NCI-H146 treated with DMSO at 0.1 percent for 48 hours (cell line): ENCODE data around the gene GPR62.
"Not testable (repeated sequence)": the region's sequence is repeated elsewhere in the genome, so short reads cannot be mapped to it uniquely, and the experiment has no call there.

Source experiments
- DNase-seq: peaks from one replicate; lab custom pipeline; 2025; ENCODE audit not compliant: unreplicated experiment; lab: John Stamatoyannopoulos, UW

GPR62 gene

GRCh38 chr3:51955175-51955892, at the start of gene GPR62:
TSS of gene GPR62 (plus strand) at chr3:51955381. CDS start at chr3:51955653, 272 bp downstream.
- no peak for DNase-seq

GRCh38 chr3:51908026-51908425, 47.2 kb upstream of the GPR62 start:
- DNase-seq: no peak

- no peak for DNase-seq
Measured at GRCh38 chr3:51916418-51916817, 38.8 kb upstream of the GPR62 start.

- DNase-seq: no peak
Measured at GRCh38 chr3:51921081-51921578, 34.1 kb upstream of the GPR62 start.

GRCh38 chr3:51927061-51927977, 27.9 kb upstream of the GPR62 start:
- no peak for DNase-seq

GRCh38 chr3:51928438-51928837, 26.7 kb upstream of the GPR62 start:
- no peak for DNase-seq

GRCh38 chr3:51928981-51929380, 26.2 kb upstream of the GPR62 start:
- DNase-seq: not testable (repeated sequence)

- DNase-seq: no peak
Measured at GRCh38 chr3:51929420-51930003, 25.7 kb upstream of the GPR62 start.

- no peak for DNase-seq
Measured at GRCh38 chr3:51930439-51930838, 24.7 kb upstream of the GPR62 start.

GRCh38 chr3:51931756-51932155, 23.4 kb upstream of the GPR62 start:
- DNase-seq: no peak

- DNase-seq: no peak
Measured at GRCh38 chr3:51932471-51933370, 22.5 kb upstream of the GPR62 start.

GRCh38 chr3:51933471-51934138, 21.6 kb upstream of the GPR62 start:
- no peak for DNase-seq

- no peak for DNase-seq
Measured at GRCh38 chr3:51934139-51934850, 20.9 kb upstream of the GPR62 start.

GRCh38 chr3:51934991-51935885, 19.9 kb upstream of the GPR62 start:
- no peak for DNase-seq

- no peak for DNase-seq
Measured at GRCh38 chr3:51935886-51936755, 19.1 kb upstream of the GPR62 start.

GRCh38 chr3:51937014-51937413, 18.2 kb upstream of the GPR62 start:
- DNase-seq: no peak
